ENCODE data around the gene OPTN. TPM values are rescaled to one million over a fixed set of nuclear protein-coding genes. Genes with fewer than 3 reads are reported as not detected.
"Not testable (repeated sequence)": the region's sequence is repeated elsewhere in the genome, so short reads cannot be mapped to it uniquely, and the experiment has no call there.

OPTN gene
- total and polyA plus RNA-seq, 5 donors from 2014 or later = 71.9 to 209 (median 103) TPM

- Mint-ChIP-seq H3K4me1 (peaks cover under 1 to 15% (median 6%) of the 10 kb centered on the region in 4 donors), H3K36me3 (peaks cover 10% of the 10 kb centered on the region)
- not testable (repeated sequence) for H3K36me3 ChIP-seq (ENCODE audit: control insufficient read depth, insufficient read depth, low read length); DNase-seq; H3K27me3 Mint-ChIP-seq; H3K27ac Mint-ChIP-seq; H3K4me3 ChIP-seq (ENCODE audit: low read depth, low read length); H3K9me3 Mint-ChIP-seq; H3K4me1 ChIP-seq (ENCODE audit: control insufficient read depth, insufficient read depth, low read length, poor library complexity, severe bottlenecking); H3K9me3 ChIP-seq (ENCODE audit: control insufficient read depth in 2 of 2, low read length in 2 of 2); H3K27ac ChIP-seq (ENCODE audit: insufficient read depth, low read length, poor library complexity, severe bottlenecking); H3K27me3 ChIP-seq (ENCODE audit: control insufficient read depth, insufficient read depth, low read length); H3K4me3 Mint-ChIP-seq; ATAC-seq (ENCODE audit: low read depth in 2 of 2)
These were observed 55.9 kb downstream of the OPTN start for GRCh38 chr10:13155860-13156259.

DNA sequence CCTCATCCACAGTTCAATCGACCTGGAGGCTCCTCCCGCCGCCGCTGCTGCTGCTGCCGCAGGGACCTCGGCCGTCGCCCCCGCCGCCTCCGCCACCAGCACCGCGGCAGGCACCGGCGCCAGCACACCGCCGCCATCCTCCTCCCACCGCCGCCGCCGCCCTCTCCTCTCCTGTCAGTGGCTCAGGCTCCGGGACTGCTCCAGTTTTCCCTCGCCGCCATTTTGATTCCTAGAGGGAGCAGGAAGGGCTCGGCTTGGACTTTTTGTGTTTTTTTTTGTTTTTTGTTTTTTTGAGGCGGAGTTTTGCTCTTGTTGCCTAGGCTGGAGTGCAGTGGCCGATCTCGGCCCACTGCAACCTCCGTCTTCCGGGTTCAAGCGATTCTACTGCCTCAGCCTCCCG is 58.4 kb downstream of the OPTN start:
- DNase-seq = peak in 1 of 3 donors; percentile 11
- ATAC-seq (ENCODE audit: low read depth in 2 of 2) = no peak
- Histone ChIP-seq H3K36me3 (ENCODE audit: control insufficient read depth, insufficient read depth, low read length) (no peaks in the 10 kb centered on the region), H3K27me3 (ENCODE audit: control insufficient read depth, insufficient read depth, low read length) (no peaks in the 10 kb centered on the region), H3K4me3 (ENCODE audit: low read depth, low read length) (peak overlapping the region; percentile 29), H3K27ac (ENCODE audit: insufficient read depth, low read length, poor library complexity, severe bottlenecking) (no peak overlapping the region), H3K9me3 (ENCODE audit: control insufficient read depth in 2 of 2, low read length in 2 of 2) (no peaks in the 10 kb centered on the region), H3K4me1 (ENCODE audit: control insufficient read depth, insufficient read depth, low read length, poor library complexity, severe bottlenecking) (peaks cover 16% of the 10 kb centered on the region)
- H3K27ac Mint-ChIP-seq = peak overlapping the region in 2 of 3 donors; percentile 88 to 91
- peaks cover 0 to 5% (median 0%) of the 10 kb centered on the region in 7 donors for H3K9me3 Mint-ChIP-seq
- peaks cover 10 to 34% (median 16%) of the 10 kb centered on the region in 4 donors for H3K4me1 Mint-ChIP-seq
- H3K27me3 Mint-ChIP-seq = no peaks in the 10 kb centered on the region
- peak overlapping the region; percentile 21 to 82 (median 69) for H3K4me3 Mint-ChIP-seq
- H3K36me3 Mint-ChIP-seq = peaks cover 6% of the 10 kb centered on the region

DNA sequence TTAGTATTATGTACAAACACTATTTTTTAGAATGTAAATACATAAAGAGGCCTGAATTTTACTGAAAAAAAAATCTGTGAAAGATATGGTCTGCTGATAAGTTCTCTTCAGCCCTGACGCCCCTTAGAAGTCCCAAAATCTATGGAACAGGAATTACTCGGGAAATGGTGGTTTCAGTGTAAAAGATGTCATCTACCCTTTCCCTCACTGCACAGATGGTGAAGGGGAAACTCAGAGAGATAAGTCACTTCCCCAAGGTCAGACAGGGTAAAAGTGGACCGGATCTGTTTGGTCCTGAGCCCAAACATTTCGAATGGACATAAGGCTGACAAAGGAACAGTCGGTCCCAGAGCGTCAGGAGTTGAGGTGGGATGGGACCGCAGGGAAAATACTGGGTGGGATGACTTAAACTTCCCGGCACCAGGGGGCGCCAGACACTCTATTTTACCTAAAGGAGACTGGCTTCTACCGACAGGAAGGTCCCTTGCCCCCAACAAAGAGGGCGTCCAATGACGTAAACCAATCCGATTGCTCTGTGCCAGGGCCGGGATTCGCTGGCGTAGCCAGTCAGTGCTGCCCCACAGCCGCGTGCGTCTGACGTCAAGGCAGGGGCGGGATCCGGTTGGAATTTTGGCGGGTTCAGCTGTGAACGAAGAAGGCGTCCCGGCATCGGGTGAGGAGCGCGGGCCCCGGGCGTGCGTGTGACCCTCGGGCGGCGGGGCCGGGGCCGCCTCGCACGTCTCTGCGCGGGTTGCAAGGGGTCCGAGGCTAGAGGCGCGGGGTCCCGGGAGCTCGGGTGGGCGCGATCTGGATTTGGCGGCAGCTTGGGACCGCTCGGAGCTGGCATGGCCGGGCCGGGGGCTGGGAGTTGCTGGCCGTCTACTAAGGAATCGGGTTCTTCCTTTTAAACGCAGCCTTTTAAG is 61.2 kb downstream of the OPTN start, which contains the start of gene MCM10:
TSS of gene MCM10 (plus strand) at position 625 of the 923 bp plus-strand sequence. CDS start 2,645 bp downstream, outside the sequence.
- ATAC-seq (ENCODE audit: low read depth in 2 of 2) (peak; percentile 100), DNase-seq (peak; percentile 96 to 99 (median 98))
- Mint-ChIP-seq H3K4me1 (peaks cover 11 to 40% (median 19%) of the 10 kb centered on the region in 4 donors), H3K4me3 (peak within 1 kb of the TSS; percentile 90 to 98 (median 92)), H3K27ac (peak within 1 kb of the TSS; percentile 85 to 90 (median 86)), H3K36me3 (no peaks in the 10 kb centered on the region), H3K9me3 (no peaks in the 10 kb centered on the region), H3K27me3 (no peaks in the 10 kb centered on the region)
- Histone ChIP-seq H3K4me1 (ENCODE audit: control insufficient read depth, insufficient read depth, low read length, poor library complexity, severe bottlenecking) (peaks cover 16% of the 10 kb centered on the region), H3K27ac (ENCODE audit: insufficient read depth, low read length, poor library complexity, severe bottlenecking) (peak within 1 kb of the TSS; percentile 65), H3K9me3 (ENCODE audit: control insufficient read depth in 2 of 2, low read length in 2 of 2) (no peaks in the 10 kb centered on the region), H3K36me3 (ENCODE audit: control insufficient read depth, insufficient read depth, low read length) (no peaks in the 10 kb centered on the region), H3K27me3 (ENCODE audit: control insufficient read depth, insufficient read depth, low read length) (no peaks in the 10 kb centered on the region), H3K4me3 (ENCODE audit: low read depth, low read length) (peak within 1 kb of the TSS; percentile 84)

GRCh38 chr10:13161857-13162271 is 61.9 kb downstream of the OPTN start:
- H3K27ac Mint-ChIP-seq = peak overlapping the region in 2 of 3 donors; percentile 85 to 90
- ATAC-seq (ENCODE audit: low read depth in 2 of 2) = no peak

GRCh38 chr10:13163859-13164258 is 63.9 kb downstream of the OPTN start:
- no peak for ATAC-seq (ENCODE audit: low read depth in 2 of 2)
- peak overlapping the region in 1 of 3 donors; percentile 66 for H3K27ac Mint-ChIP-seq
- Histone ChIP-seq H3K9me3 (ENCODE audit: control insufficient read depth in 2 of 2, low read length in 2 of 2) (no peaks in the 10 kb centered on the region), H3K27ac (ENCODE audit: insufficient read depth, low read length, poor library complexity, severe bottlenecking) (no peak overlapping the region), H3K36me3 (ENCODE audit: control insufficient read depth, insufficient read depth, low read length) (no peaks in the 10 kb centered on the region), H3K4me1 (ENCODE audit: control insufficient read depth, insufficient read depth, low read length, poor library complexity, severe bottlenecking) (peaks cover 12% of the 10 kb centered on the region), H3K27me3 (ENCODE audit: control insufficient read depth, insufficient read depth, low read length) (no peaks in the 10 kb centered on the region), H3K4me3 (ENCODE audit: low read depth, low read length) (no peak overlapping the region)
- H3K27me3 Mint-ChIP-seq = no peaks in the 10 kb centered on the region
- H3K4me3 Mint-ChIP-seq = peak overlapping the region in 2 of 4 donors; percentile 5 to 42
- H3K4me1 Mint-ChIP-seq = peaks cover 11 to 39% (median 17%) of the 10 kb centered on the region in 4 donors
- DNase-seq = no peak
- H3K36me3 Mint-ChIP-seq = no peaks in the 10 kb centered on the region
- H3K9me3 Mint-ChIP-seq = no peaks in the 10 kb centered on the region

More at GRCh38 chr10:13161857-13162271, 61.9 kb downstream of the OPTN start:
- Histone ChIP-seq H3K4me3 (ENCODE audit: low read depth, low read length) (peak overlapping the region; percentile 76), H3K36me3 (ENCODE audit: control insufficient read depth, insufficient read depth, low read length) (no peaks in the 10 kb centered on the region), H3K4me1 (ENCODE audit: control insufficient read depth, insufficient read depth, low read length, poor library complexity, severe bottlenecking) (peaks cover 16% of the 10 kb centered on the region), H3K9me3 (ENCODE audit: control insufficient read depth in 2 of 2, low read length in 2 of 2) (no peaks in the 10 kb centered on the region), H3K27me3 (ENCODE audit: control insufficient read depth, insufficient read depth, low read length) (no peaks in the 10 kb centered on the region), H3K27ac (ENCODE audit: insufficient read depth, low read length, poor library complexity, severe bottlenecking) (peak overlapping the region; percentile 65)
- Mint-ChIP-seq H3K9me3 (no peaks in the 10 kb centered on the region), H3K36me3 (no peaks in the 10 kb centered on the region), H3K4me3 (peak overlapping the region; percentile 90 to 98 (median 92)), H3K27me3 (no peaks in the 10 kb centered on the region), H3K4me1 (peaks cover 11 to 40% (median 19%) of the 10 kb centered on the region in 4 donors)
- DNase-seq = peak in 1 of 3 donors; percentile 53

GRCh38 chr10:13165177-13165576 is 65.2 kb downstream of the OPTN start:
- no peak overlapping the region for H3K27ac ChIP-seq (ENCODE audit: insufficient read depth, low read length, poor library complexity, severe bottlenecking)
- no peak overlapping the region for H3K4me3 ChIP-seq (ENCODE audit: low read depth, low read length)
- H3K27ac Mint-ChIP-seq = peak overlapping the region in 2 of 3 donors; percentile 16 to 29
- peaks cover 11 to 30% (median 17%) of the 10 kb centered on the region in 4 donors for H3K4me1 Mint-ChIP-seq
- H3K4me3 Mint-ChIP-seq = peak overlapping the region in 1 of 4 donors; percentile 19
- H3K36me3 ChIP-seq (ENCODE audit: control insufficient read depth, insufficient read depth, low read length) = no peaks in the 10 kb centered on the region
- ATAC-seq (ENCODE audit: low read depth in 2 of 2) (no peak), DNase-seq (no peak)
- no peaks in the 10 kb centered on the region for H3K27me3 Mint-ChIP-seq
- no peaks in the 10 kb centered on the region for H3K36me3 Mint-ChIP-seq
- peaks cover 12% of the 10 kb centered on the region for H3K4me1 ChIP-seq (ENCODE audit: control insufficient read depth, insufficient read depth, low read length, poor library complexity, severe bottlenecking)
- H3K9me3 ChIP-seq (ENCODE audit: control insufficient read depth in 2 of 2, low read length in 2 of 2) = no peaks in the 10 kb centered on the region
- no peaks in the 10 kb centered on the region for H3K27me3 ChIP-seq (ENCODE audit: control insufficient read depth, insufficient read depth, low read length)
- no peaks in the 10 kb centered on the region for H3K9me3 Mint-ChIP-seq

GRCh38 chr10:13167568-13167967 is 67.6 kb downstream of the OPTN start:
- no peaks in the 10 kb centered on the region for H3K9me3 ChIP-seq (ENCODE audit: control insufficient read depth in 2 of 2, low read length in 2 of 2)
- H3K36me3 ChIP-seq (ENCODE audit: control insufficient read depth, insufficient read depth, low read length) = no peaks in the 10 kb centered on the region
- no peaks in the 10 kb centered on the region for H3K36me3 Mint-ChIP-seq
- no peaks in the 10 kb centered on the region for H3K9me3 Mint-ChIP-seq
- H3K27ac ChIP-seq (ENCODE audit: insufficient read depth, low read length, poor library complexity, severe bottlenecking) = no peak overlapping the region
- DNase-seq (no peak), ATAC-seq (ENCODE audit: low read depth in 2 of 2) (no peak)
- H3K4me1 Mint-ChIP-seq = peaks cover 0 to 10% (median 4%) of the 10 kb centered on the region in 4 donors
- no peaks in the 10 kb centered on the region for H3K27me3 Mint-ChIP-seq
- no peaks in the 10 kb centered on the region for H3K27me3 ChIP-seq (ENCODE audit: control insufficient read depth, insufficient read depth, low read length)
- H3K27ac Mint-ChIP-seq = no peak overlapping the region
- no peak overlapping the region for H3K4me3 ChIP-seq (ENCODE audit: low read depth, low read length)
- no peaks in the 10 kb centered on the region for H3K4me1 ChIP-seq (ENCODE audit: control insufficient read depth, insufficient read depth, low read length, poor library complexity, severe bottlenecking)
- H3K4me3 Mint-ChIP-seq = no peak overlapping the region
